Spleen (tissue), 11 donors: ENCODE data around the gene MOCS1. TPM values are rescaled to one million over a fixed set of nuclear protein-coding genes. Genes with fewer than 3 reads are reported as not detected.

ENCODE experiments used
- DNase-seq: peaks from one replicate; pipeline ENCODE4 v3.0.0-alpha.2; 2020
- H3K27ac ChIP-seq, 8 donors: fragments of 200-600 bp; sonication (generic) in 7 of 8; 1 replicate in 4 of 8; 2 replicates in 4 of 8; pipeline versions ENCODE4 v1.5.0 to v1.8.0; 2016 to 2021; ENCODE audit warnings: inconsistent platforms in 4 of 8, mild to moderate bottlenecking in 4 of 8, moderate library complexity in 1 of 8
- H3K27me3 ChIP-seq, 7 donors: fragments of 200-600 bp; sonication (generic) in 6 of 7; replicated peaks in 1 of 7; 1 replicate in 4 of 7; 2 replicates in 3 of 7; pipeline versions ENCODE4 v1.5.0 to v1.8.0; 2016 to 2021; ENCODE audit warnings: inconsistent platforms in 3 of 7, mild to moderate bottlenecking in 1 of 7
- H3K36me3 ChIP-seq, 6 donors: fragments of 200-600 bp; sonication (generic) in 5 of 6; 1 replicate in 4 of 6; 2 replicates in 2 of 6; pipeline versions ENCODE4 v1.5.0 to v1.8.0; 2016 to 2021; ENCODE audit warnings: inconsistent platforms in 2 of 6
- H3K4me1 ChIP-seq, 6 donors: fragments of 200-600 bp; sonication (generic) in 5 of 6; 1 replicate in 3 of 6; 2 replicates in 3 of 6; pipeline versions ENCODE4 v1.5.0 to v1.8.0; 2016 to 2021; ENCODE audit warnings: inconsistent platforms in 3 of 6
- H3K4me3 ChIP-seq, 8 donors: fragments of 200-600 bp; sonication (generic) in 7 of 8; 1 replicate in 4 of 8; 2 replicates in 4 of 8; pipeline versions ENCODE4 v1.5.0 to v1.8.0; 2016 to 2021; ENCODE audit warnings: inconsistent platforms in 4 of 8, mild to moderate bottlenecking in 4 of 8, moderate library complexity in 2 of 8
- H3K9me3 ChIP-seq, 8 donors: fragments of 200-600 bp; sonication (generic) in 7 of 8; 1 replicate in 4 of 8; 2 replicates in 4 of 8; pipeline versions ENCODE4 v1.5.0 to v1.8.0; 2016 to 2021; ENCODE audit warnings: inconsistent platforms in 4 of 8
- POLR2A ChIP-seq, 3 donors: fragments of 450-650 bp; IDR thresholded peaks; one replicate each; pipeline ENCODE4 v1.5.1; 2017; ENCODE audit warnings: antibody characterized with exemption in 3 of 3, mild to moderate bottlenecking in 1 of 3
- POLR2AphosphoS5 ChIP-seq, 3 donors: sonication (generic); formaldehyde crosslinking; IDR thresholded peaks; one replicate each; pipeline ENCODE4 v1.5.1; 2017; ENCODE audit warnings: antibody characterized with exemption in 3 of 3
- WGBS, 5 donors: extraction: QIAGEN DNeasy Blood & Tissue Kit in 3 of 5; methylation state at CpG; one replicate each; pipeline versions ENCODE4 v1.1.5 to v1.1.7; 2013 to 2018; 5-methylcytosine and 5-hydroxymethylcytosine counted together
- intact Hi-C: fragments of 100-400 bp; cut with DNase I; formaldehyde crosslinking; loops from one replicate; pipeline ENCODE4 v1.15.0; 2023; ENCODE audit warnings: low total_unique reads
- polyA plus RNA-seq, 3 donors: library from polyadenylated mRNA; stranded (reverse); fragments of 200-250 nt; gene quantifications; one replicate each; pipeline ENCODE4 v1.2.1, GENCODE V29; 2013
- total RNA-seq, 7 donors: library from RNA; depleted of rRNA in 3 of 7; stranded (reverse); fragments of >200 nt in 3 of 7; fragmentation: NEBNext Ultra II Directional in 4 of 7; extraction: Animal tissue kit (Norgen Biotek cat#: 25700) in 4 of 7; gene quantifications; one replicate each; pipeline versions ENCODE4 v1.1.0 to v1.2.1, GENCODE V29; 2016 to 2021
- TF ChIP-seq, protein P1 (sequence below), 11 experiments: fragments of 200-600 bp in 7 of 11; fragments of 450-650 bp in 4 of 11; sonication (generic) in 4 of 11; IDR thresholded peaks in 8 of 11; conservative IDR thresholded peaks in 3 of 11; 1 replicate in 7 of 11; 2 replicates in 4 of 11; pipeline versions ENCODE4 v1.4.0 to v1.8.0; 2016 to 2021; ENCODE audit warnings: antibody characterized with exemption in 11 of 11, inconsistent platforms in 4 of 11, mild to moderate bottlenecking in 1 of 11
- donor health status: healthy with polysubstance abuse.
- donor health status: DM: no; HTN: no; CAD: no; lungs with moderate emphysema.
- donor health status: DM: no; HTN: no; CAD: no.
- donor health status: Bipolar disorder and iron deficiency.
- donor health status: healthy.
- donor health status: DM: no; HTN: no; CAD: no.
- donor health status: DM: yes; HTN: yes; CAD: no.

MOCS1 gene
- total and polyA plus RNA-seq, 10 donors = 1.2 to 10.2 (median 5.6) TPM

DNA sequence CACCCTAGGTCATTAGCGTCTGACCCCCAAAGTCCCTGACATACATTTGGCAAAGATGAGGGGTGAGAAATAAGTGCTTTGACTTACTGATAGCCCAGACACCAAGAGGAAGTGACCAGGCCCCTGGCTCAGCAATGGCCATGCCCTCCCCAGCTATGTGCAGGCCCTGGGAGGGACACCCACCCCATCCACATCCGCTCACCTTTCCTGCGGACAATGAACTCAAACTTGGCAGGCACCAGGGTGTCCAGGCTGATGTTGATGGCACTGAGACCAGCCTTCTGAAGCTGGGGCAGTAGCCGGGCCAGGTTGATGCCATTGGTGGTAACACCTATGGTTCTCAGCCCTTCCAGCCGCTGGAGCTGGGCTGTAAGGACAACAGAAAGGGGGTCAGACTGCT is 18.4 kb downstream of the MOCS1 start:
- Histone ChIP-seq H3K27ac (no peak overlapping the region), H3K9me3 (no peaks in the 10 kb centered on the region), H3K36me3 (peaks cover 0 to 43% (median 5%) of the 10 kb centered on the region in 6 donors), H3K27me3 (no peaks in the 10 kb centered on the region), H3K4me3 (no peak overlapping the region), H3K4me1 (no peaks in the 10 kb centered on the region)
- intact Hi-C loops = no loop called here
- no peak for DNase-seq
- WGBS, 5 donors = 87 to 99% (median 93%) methylated on average over 5 of the region's 5 CpGs
- TF ChIP-seq POLR2AphosphoS5 (IDR thresholded peaks at IDR 0.05) = no peak
- TF ChIP-seq, protein P1, sequence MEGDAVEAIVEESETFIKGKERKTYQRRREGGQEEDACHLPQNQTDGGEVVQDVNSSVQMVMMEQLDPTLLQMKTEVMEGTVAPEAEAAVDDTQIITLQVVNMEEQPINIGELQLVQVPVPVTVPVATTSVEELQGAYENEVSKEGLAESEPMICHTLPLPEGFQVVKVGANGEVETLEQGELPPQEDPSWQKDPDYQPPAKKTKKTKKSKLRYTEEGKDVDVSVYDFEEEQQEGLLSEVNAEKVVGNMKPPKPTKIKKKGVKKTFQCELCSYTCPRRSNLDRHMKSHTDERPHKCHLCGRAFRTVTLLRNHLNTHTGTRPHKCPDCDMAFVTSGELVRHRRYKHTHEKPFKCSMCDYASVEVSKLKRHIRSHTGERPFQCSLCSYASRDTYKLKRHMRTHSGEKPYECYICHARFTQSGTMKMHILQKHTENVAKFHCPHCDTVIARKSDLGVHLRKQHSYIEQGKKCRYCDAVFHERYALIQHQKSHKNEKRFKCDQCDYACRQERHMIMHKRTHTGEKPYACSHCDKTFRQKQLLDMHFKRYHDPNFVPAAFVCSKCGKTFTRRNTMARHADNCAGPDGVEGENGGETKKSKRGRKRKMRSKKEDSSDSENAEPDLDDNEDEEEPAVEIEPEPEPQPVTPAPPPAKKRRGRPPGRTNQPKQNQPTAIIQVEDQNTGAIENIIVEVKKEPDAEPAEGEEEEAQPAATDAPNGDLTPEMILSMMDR (IDR thresholded peaks at IDR 0.05 in 8 of 11, conservative IDR thresholded peaks at IDR 0.05 in 3 of 11) = no peak
- TF ChIP-seq POLR2A (IDR thresholded peaks at IDR 0.05) = no peak

DNA sequence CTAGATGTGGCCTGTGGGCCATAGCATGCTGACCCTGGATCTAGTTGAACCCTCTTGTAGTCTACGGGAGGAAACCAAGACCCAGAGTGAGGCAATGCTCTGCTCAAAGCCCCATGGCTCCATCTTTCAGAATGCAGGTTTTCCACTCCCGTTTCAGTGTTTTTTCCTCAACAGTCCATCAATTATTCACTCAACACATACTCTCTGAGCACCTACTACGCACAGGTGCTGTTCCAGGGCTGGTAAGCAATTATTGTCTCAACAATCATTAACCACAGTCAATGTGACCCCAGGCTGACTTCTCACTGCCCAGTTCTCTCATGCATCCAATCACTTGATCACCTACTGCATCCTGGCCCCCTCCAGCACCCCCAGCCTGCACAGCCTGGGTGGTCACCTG is 20.0 kb downstream of the MOCS1 start:
- TF ChIP-seq, protein P1 (IDR thresholded peaks at IDR 0.05 in 8 of 11, conservative IDR thresholded peaks at IDR 0.05 in 3 of 11) = no peak
- DNase-seq = no peak
- H3K4me1 ChIP-seq = no peaks in the 10 kb centered on the region

DNA sequence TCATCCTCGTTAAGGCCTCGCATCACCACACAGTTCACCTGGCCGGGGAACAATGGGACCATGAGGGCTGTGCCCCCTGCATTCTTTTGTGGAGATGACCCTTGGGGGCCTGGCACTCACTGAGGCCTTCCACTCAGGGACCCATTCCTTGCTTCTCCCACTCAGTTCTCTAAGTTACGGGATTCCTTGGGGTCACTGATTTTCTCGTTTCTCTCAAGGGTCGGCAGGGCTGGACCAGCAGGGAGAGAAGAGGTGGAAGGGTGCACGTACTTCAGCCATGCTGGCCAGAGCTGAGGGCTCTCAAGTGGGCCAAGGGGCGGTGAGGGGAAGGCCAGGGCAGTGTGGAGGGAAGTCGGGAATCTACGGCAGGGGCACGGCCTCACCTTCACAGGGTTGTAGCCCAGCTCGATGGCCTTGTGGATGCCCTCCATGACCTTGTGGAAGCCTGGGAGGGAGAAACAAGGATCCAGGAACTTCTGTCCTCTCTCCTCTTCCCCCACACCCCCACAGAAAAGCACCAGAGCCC is 20.8 kb downstream of the MOCS1 start:
- no peaks in the 10 kb centered on the region for H3K4me1 ChIP-seq
- no peaks in the 10 kb centered on the region for H3K27me3 ChIP-seq
- DNase-seq = no peak
- H3K4me3 ChIP-seq = no peak overlapping the region
- intact Hi-C loops = no loop called here
- TF ChIP-seq POLR2AphosphoS5 (IDR thresholded peaks at IDR 0.05) (no peak), POLR2A (IDR thresholded peaks at IDR 0.05) (no peak)
- TF ChIP-seq, protein P1 (IDR thresholded peaks at IDR 0.05 in 8 of 11, conservative IDR thresholded peaks at IDR 0.05 in 3 of 11) = no peak
- peaks cover 0 to 43% (median 5%) of the 10 kb centered on the region in 6 donors for H3K36me3 ChIP-seq
- H3K9me3 ChIP-seq = no peaks in the 10 kb centered on the region
- no peak overlapping the region for H3K27ac ChIP-seq
- 89 to 94% (median 92%) methylated on average over 12 of the region's 12 CpGs for WGBS, 5 donors

More for the DNA sequence above, 20.0 kb downstream of the MOCS1 start:
- intact Hi-C loops = no loop called here
- no peak overlapping the region for H3K4me3 ChIP-seq
- no peak overlapping the region for H3K27ac ChIP-seq
- no peaks in the 10 kb centered on the region for H3K9me3 ChIP-seq
- no peaks in the 10 kb centered on the region for H3K27me3 ChIP-seq
- 88 to 94% (median 91%) methylated on average over 3 of the region's 3 CpGs for WGBS, 5 donors
- H3K36me3 ChIP-seq = peaks cover 0 to 43% (median 5%) of the 10 kb centered on the region in 6 donors

DNA sequence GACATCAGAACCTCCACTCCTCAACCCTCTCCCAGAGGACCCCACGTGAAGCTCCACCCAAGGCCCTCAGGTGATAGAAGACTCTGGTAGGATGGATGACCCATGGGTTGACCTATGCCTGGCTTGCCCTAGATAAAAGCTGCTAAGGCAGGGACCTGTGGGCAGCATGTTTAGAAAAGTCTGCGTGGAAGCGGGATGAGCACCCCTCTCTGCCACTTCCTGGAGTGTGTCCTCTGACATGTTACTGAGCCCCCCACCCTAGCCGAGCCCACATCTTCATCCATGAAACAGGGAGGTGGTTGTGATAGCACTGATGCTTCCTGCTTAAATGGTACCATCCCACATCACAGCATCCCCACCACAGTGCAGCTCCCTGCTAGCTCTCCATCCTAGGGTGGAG is 21.8 kb downstream of the MOCS1 start:
- WGBS, 5 donors = 87 to 93% (median 89%) methylated on average over 1 to 4 of the region's 4 CpGs
- intact Hi-C loops = no loop called here

More for the DNA sequence above, 21.8 kb downstream of the MOCS1 start:
- Histone ChIP-seq H3K4me3 (no peak overlapping the region), H3K4me1 (no peaks in the 10 kb centered on the region), H3K9me3 (no peaks in the 10 kb centered on the region), H3K36me3 (peaks cover 0 to 43% (median 5%) of the 10 kb centered on the region in 6 donors), H3K27ac (no peak overlapping the region), H3K27me3 (no peaks in the 10 kb centered on the region)
- TF ChIP-seq POLR2A (IDR thresholded peaks at IDR 0.05) = no peak
- TF ChIP-seq, protein P1 (IDR thresholded peaks at IDR 0.05 in 8 of 11, conservative IDR thresholded peaks at IDR 0.05 in 3 of 11) = no peak
- no peak for TF ChIP-seq POLR2AphosphoS5 (IDR thresholded peaks at IDR 0.05)
- no peak for DNase-seq
